Kidney glomerular epithelial cell (primary cell): ENCODE data around the gene GALNT12.

ENCODE experiments used
- DNase-seq: peaks from one replicate; lab custom pipeline; 2025; lab: John Stamatoyannopoulos, UW

Gene GALNT12

DNA sequence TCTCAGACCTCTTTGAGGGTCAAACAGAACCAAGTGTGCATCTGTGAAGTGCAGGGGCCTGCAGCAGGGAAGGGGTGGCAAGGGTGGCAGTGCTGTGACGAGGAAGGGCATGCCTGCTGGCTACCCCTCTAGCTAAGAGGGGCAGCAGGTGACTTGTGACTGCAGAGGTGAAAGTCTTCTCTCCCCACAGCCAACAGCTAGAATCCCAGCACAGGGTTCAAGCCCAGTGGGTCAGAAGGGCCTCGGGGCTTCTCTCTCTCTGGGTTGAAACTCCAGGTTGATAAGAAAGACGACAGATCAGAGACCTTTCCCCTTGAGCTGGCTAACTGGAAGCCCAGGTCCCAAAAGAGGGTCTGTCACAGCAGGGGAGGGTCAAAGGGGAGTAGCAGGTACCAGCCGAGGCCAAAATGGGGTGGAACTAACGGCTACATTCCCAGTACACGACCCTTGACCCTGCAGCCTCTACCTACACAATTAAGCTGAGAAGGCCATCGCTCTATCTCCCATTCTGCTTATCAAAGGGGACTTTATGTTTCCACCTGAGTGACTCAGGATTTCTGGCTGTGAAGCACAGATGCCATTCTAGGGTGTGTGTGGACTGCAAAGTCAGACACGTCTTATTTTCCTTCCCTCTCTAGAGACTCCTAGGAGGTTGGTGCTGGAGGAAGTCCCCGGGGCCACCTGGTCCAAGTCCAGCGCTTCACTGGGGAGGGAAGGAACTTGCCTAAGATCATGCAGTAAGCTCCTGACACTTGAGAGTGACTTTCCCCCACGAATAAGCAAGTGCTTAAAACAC lies 25.7 kb upstream of the GALNT12 start:
- DNase-seq: no peak

GRCh38 chr9:98783518-98784226 lies 23.8 kb upstream of the GALNT12 start:
- DNase-seq: no peak

DNA sequence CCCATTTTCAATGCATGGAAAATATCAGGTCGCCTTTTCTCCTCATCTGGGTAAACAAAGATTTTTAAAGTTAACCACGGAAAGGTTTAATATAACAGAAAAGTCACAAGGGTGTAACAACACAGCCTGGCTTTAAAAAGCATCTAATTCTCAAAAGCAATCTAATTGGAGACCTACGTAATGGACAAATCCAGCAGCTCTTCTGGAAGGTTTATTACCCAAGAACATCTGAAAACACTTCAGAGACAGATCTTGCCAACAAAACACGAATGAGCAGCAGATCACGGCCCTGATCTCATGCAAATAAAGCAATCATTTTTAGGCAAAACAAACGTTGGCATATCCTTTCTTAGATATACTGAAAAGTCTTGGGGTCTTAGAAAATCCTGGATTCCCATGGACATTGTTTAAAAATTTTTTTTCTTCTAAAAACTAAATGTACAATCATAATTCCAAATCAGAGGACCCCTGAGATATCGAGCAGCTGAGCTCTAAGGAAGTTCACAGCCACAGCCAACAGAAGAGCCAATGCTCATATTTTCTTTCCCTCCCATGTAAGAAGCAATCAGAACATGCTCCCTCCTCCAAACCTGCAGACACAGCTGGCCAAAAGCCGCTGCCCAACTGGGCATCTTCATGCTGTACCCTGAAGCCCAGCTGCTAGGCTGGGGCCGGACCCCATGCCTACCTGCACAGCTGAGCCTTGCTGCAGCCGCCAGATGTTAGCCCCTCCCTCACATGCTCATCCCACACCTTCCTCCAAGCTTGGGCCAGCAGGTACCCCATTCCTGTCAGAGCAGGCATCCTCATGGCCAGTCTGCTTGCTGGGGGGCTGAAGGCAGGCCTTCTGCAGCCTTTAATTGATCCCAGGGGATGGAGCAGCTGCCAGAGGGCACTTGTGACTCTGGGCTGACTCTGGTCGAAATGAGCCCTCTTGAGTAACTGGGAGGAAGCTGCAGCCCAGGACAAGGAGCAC lies 22.4 kb upstream of the GALNT12 start:
- no peak for DNase-seq

GRCh38 chr9:98786750-98787510 lies 20.5 kb upstream of the GALNT12 start:
- no peak for DNase-seq

- no peak for DNase-seq
These were observed 19.6 kb upstream of the GALNT12 start for GRCh38 chr9:98787766-98788335.

DNA sequence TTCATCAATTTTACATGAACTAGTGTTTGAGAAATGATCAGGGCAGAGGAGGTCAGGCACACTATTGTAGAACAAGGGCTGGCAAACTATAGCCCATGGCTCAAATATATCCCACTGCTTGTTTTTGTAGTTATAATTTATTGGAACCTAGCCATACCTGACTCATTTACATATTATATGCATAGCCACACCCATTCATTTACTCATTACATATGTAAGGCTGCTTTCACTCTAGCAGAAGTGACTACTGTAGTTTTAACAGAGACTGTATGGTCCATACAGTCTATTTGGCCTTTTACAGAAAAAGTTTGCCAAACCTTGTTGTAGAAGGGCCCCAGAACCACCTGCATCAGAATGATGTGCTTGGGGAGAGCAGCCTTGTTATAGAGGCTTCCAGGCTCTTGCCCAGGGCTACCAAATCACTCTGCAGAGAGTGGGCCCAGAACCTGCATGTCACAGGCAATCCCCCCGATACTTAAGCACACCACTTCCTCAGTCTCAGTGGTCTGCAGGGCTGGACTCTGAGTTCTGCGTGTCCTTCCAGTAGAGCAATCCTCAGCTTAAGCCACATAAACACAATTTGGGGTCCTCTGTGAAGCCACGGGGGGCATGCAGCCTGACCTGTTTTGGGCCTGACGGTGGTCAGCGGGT lies 17.9 kb upstream of the GALNT12 start:
- DNase-seq: no peak

GRCh38 chr9:98790134-98790841 lies 17.2 kb upstream of the GALNT12 start:
- DNase-seq: no peak

- peak; percentile 90 for DNase-seq
These were observed 16.4 kb upstream of the GALNT12 start for GRCh38 chr9:98790842-98791607.

GRCh38 chr9:98791608-98792490 lies 15.6 kb upstream of the GALNT12 start:
- peak; percentile 52 for DNase-seq

DNA sequence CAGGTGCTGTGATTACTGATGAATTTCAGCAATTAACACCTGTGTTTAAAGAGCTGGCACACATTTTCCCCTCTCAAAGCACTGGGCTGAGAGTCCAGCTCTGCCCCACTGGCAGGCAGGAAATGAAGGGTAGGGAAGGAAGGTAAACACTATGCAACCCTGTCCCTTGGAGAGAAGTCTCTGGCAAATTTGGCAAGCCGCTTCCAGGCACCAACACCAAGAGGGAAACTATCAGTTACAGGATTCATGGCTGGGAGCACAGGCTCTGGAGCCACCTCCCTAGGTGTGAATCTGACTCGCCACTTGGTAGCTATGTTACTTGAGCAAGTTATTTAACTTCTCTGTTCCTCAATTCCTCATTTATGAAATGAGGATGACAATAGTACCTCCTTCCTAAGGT lies 14.4 kb upstream of the GALNT12 start:
- DNase-seq: no peak

GRCh38 chr9:98794802-98795201 lies 12.7 kb upstream of the GALNT12 start:
- DNase-seq: no peak

DNA sequence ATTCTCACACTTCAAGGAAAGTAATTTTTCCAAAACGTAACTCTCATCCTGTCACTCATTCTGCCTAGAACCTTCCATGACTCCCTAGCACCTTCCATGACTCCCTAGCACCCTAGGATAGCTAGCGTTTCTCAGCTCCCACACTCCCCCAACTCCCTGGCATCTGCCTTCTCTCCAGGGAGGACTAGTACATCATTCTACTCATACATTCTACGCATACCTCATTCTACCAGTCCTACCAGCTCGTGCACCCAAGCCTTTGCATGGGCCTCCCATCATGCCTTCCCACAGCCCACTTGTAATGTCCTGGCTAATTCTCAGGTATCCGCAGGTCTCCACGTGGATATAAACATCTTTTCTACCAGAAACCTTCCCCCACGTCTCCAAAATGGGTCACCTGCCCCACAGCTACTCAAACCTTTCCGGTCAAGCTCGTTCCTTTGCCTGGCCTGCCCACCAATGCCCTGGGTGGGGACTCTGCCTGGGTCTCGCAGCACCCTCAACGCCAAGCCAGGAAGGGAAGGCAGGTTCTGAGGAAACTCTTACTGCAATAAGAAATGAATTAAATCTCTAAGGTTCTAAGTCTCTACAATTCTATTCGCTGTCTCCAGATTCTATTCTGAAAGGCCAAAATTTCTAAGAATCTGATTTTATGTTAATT lies 12.0 kb upstream of the GALNT12 start:
- no peak for DNase-seq

DNA sequence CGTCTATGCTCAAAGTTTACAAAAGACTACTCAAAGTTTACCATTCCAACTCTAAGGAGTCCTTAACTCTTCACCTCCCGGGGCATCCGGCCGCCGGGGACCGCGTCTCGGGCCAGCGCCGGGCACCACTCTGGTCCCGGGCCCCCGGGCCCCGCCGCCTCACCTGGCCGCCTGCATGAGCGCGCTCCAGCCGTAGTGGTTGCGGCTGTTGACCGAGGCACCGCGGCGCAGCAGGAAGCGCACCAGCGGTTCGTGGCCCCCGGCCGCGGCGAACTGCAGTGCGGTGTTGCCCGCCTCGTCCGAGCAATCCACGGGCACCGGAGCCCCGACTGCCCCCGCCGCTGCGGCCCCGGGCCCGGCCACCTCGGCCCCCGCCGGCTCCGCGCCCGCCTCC lies 11.5 kb upstream of the GALNT12 start:
- DNase-seq: no peak

DNA sequence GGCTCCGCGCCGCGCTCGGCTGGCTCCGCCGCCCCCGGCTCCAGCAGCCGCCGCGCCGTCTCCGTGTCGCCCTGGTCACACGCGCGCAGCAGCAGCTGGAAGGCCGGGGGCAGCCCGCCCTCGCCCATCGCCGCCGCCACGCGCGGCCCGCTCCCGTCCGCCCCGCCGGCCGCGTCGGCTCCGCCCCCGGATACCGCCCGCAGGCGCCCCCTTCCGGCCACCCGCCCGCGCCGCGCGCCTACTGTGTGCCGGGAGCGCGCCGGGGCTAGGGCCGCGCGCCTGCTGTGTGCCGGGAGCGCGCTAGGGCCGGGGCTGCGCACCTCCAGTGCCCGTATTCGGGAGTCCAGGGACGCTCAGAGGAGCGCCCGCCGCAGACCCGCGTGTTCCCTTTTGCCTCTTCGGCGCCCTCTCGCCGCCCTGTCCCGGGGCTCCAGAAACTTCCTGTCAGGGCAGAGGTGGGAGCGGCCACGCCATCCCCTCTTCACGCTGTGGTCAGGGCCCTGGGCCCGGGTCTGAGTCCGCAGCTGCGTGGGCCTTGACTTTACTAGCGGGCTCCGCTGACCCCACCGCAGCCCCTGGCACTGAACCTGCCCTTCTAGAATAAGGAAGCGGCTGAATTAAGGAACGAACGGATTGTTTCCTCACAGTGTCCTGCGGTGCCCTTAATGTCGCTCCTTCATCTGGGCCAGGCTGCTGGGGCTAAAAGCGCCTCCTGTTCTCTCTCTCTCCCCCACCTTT lies 10.9 kb upstream of the GALNT12 start, which contains the start of gene ANKS6:
TSS of gene ANKS6 (minus strand) at position 192 of the 738 bp plus-strand sequence. CDS start at position 128, 64 bp downstream.
- DNase-seq: peak; percentile 43

DNA sequence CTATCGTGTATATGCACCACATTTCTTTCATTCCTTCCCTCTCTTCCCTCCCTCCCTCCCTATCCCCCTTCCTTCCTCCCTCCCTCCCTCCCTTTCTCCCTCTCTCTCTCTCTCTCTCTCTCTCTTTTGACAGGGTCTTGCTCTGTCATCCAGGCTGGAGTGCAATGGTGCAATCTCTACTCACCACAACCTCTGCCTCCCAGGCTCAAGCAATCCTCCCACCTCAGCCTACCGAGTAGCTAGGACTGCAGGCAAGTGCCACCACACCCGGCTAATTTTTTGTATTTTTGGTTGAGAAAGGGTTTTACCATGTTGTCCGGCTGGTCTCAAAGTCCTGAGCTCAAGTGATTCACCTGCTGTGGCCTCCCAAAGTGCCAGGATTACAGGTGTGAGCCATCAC lies 10.0 kb upstream of the GALNT12 start:
- no peak for DNase-seq

GRCh38 chr9:98798254-98798653 lies 9.2 kb upstream of the GALNT12 start:
- DNase-seq: no peak

DNA sequence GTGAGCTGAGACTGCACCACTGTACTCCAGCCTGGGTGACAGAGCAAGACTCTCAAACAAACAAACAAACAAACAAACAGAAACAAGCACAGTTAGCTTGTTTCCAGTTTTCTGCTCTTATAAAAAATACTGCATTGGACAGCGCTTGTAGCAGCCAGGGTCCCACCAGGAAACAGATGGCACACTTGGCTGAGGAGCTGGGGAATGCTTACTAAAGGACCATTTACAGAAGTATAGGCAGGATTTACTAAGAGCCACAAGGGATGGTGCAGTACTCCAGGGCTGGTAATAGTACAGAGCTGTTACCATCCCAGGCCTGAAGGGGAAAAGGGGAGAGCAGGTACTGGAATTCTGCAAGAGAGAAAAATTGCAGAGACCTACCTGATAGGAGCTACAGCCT lies 5.9 kb upstream of the GALNT12 start:
- DNase-seq: no peak
